GM23338 (cell line): Measurements from ENCODE around the gene ACOX3. TPM values are rescaled to one million over a fixed set of nuclear protein-coding genes. Genes with fewer than 3 reads are reported as not detected.
A peak's percentile ranks its signal among the peaks of the same experiment; 100 is the strongest.

Source experiments
- ATAC-seq: fragments of 200-7000 bp; cut with Tn5 transposase; 3 replicates; pipeline ENCODE4 v1.9.1; 2020
- DNase-seq: peaks from one replicate; pipeline ENCODE4 v3.0.0-alpha.2; 2015; ENCODE audit warnings: low spot score
- H2AFZ ChIP-seq: fragments of 200-600 bp; sonication (generic); 2 replicates; pipeline ENCODE4 v1.8.0; 2016; ENCODE audit warnings: antibody characterized with exemption, mild to moderate bottlenecking, moderate library complexity
- H3F3A ChIP-seq: fragments of 200-600 bp; sonication (generic); replicated peaks from 2 replicates; pipeline ENCODE4 v1.8.0; 2017; ENCODE audit warnings: antibody characterized with exemption, mixed run types, low read depth
- H3K27ac ChIP-seq: fragments of 200-600 bp; sonication (generic); 2 replicates; pipeline ENCODE4 v1.6.1; 2016; ENCODE audit warnings: low read depth
- H3K27me3 ChIP-seq: fragments of 200-600 bp; sonication (generic); 2 replicates; pipeline ENCODE4 v1.8.0; 2016; ENCODE audit warnings: mild to moderate bottlenecking, mixed run types, moderate library complexity; ENCODE audit not compliant: insufficient read depth
- H3K36me3 ChIP-seq: fragments of 200-600 bp; sonication (generic); 2 replicates; pipeline ENCODE4 v1.8.0; 2016; ENCODE audit warnings: mild to moderate bottlenecking; ENCODE audit not compliant: insufficient read depth
- H3K4me1 ChIP-seq: fragments of 200-600 bp; sonication (generic); 2 replicates; pipeline ENCODE4 v1.8.0; 2016; ENCODE audit warnings: mild to moderate bottlenecking, moderate library complexity; ENCODE audit not compliant: insufficient read depth
- H3K4me2 ChIP-seq: fragments of 200-600 bp; sonication (generic); 2 replicates; pipeline ENCODE4 v1.7.1; 2017; ENCODE audit warnings: mixed run types
- H3K4me3 ChIP-seq: fragments of 200-600 bp; sonication (generic); 2 replicates; pipeline ENCODE4 v1.6.1; 2016; ENCODE audit warnings: mixed run types
- H3K79me2 ChIP-seq: fragments of 200-600 bp; sonication (generic); replicated peaks from 2 replicates; pipeline ENCODE4 v1.8.0; 2017; ENCODE audit warnings: mild to moderate bottlenecking; ENCODE audit not compliant: insufficient read depth
- H3K9me2 ChIP-seq: fragments of 200-600 bp; sonication (generic); 2 replicates; pipeline ENCODE4 v1.8.0; 2017; ENCODE audit not compliant: insufficient read depth
- H4K20me1 ChIP-seq: fragments of 200-600 bp; sonication (generic); replicated peaks from 2 replicates; pipeline ENCODE4 v1.8.0; 2017; ENCODE audit warnings: mild to moderate bottlenecking; ENCODE audit not compliant: insufficient read depth
- H3K27ac Mint-ChIP-seq: 2 replicates; pipeline ENCODE4 v1.8.0; 2020; ENCODE audit warnings: inconsistent platforms, mild to moderate bottlenecking, moderate library complexity, mixed read lengths
- H3K27me3 Mint-ChIP-seq: 3 replicates; pipeline ENCODE4 v1.8.0; 2022; ENCODE audit warnings: low read depth, mild to moderate bottlenecking, moderate library complexity, mixed read lengths, inconsistent platforms; ENCODE audit not compliant: insufficient read depth, poor library complexity
- H3K36me3 Mint-ChIP-seq: 3 replicates; pipeline ENCODE4 v1.8.0; 2021; ENCODE audit warnings: low read depth, mild to moderate bottlenecking, inconsistent platforms, moderate library complexity, mixed read lengths
- H3K4me1 Mint-ChIP-seq: 3 replicates; pipeline ENCODE4 v1.8.0; 2020; ENCODE audit warnings: mild to moderate bottlenecking, inconsistent platforms, mixed read lengths
- H3K4me3 Mint-ChIP-seq: 3 replicates; pipeline ENCODE4 v1.8.0; 2021; ENCODE audit warnings: moderate library complexity, mild to moderate bottlenecking, inconsistent platforms, mixed read lengths
- H3K9me3 Mint-ChIP-seq: 3 replicates; pipeline ENCODE4 v1.8.0; 2020; ENCODE audit warnings: moderate library complexity, mild to moderate bottlenecking, inconsistent platforms, mixed read lengths
- CREB1 ChIP-seq: fragments of 250-450 bp; sonication (Bioruptor Pico); IDR thresholded peaks from 2 replicates; pipeline ENCODE4 v1.5.0; 2020; ENCODE audit warnings: low read depth, mild to moderate bottlenecking, moderate library complexity
- CTCF ChIP-seq, 2 experiments: fragments of 200-600 bp in 1 of 2; sonication (generic) in 1 of 2; conservative IDR thresholded peaks; 2 replicates each; pipeline versions ENCODE4 v1.5.1 to v1.6.1; 2016 to 2017; ENCODE audit warnings: antibody characterized with exemption in 2 of 2, low read depth in 2 of 2, mild to moderate bottlenecking in 2 of 2, moderate library complexity in 1 of 2
- ETS1 ChIP-seq: IDR thresholded peaks from 2 replicates; pipeline ENCODE4 v1.6.1; 2016; ENCODE audit warnings: antibody characterized with exemption
- NANOG ChIP-seq: IDR thresholded peaks from 2 replicates; pipeline ENCODE4 v1.6.1; 2016; ENCODE audit warnings: antibody characterized with exemption, borderline replicate concordance
- REST ChIP-seq: IDR thresholded peaks from one replicate; pipeline ENCODE4 v1.6.1; 2018; ENCODE audit warnings: antibody characterized with exemption; ENCODE audit not compliant: unreplicated experiment
- ZNF114 ChIP-seq: fragments of 250-450 bp; sonication (Bioruptor Pico); IDR thresholded peaks from 2 replicates; pipeline ENCODE4 v1.5.0; 2020; ENCODE audit warnings: mild to moderate bottlenecking, moderate library complexity
- polyA plus RNA-seq: library from polyadenylated mRNA; unstranded; fragments of >200 nt; fragmentation: Nextera tagmentation; extraction: Ambion mirVana; gene quantifications from 2 replicates; pipeline ENCODE4 v1.2.1, GENCODE V29; 2016
- total RNA-seq: library from RNA; depleted of rRNA; stranded (reverse); fragments of >200 nt; shearing (Covaris generic); gene quantifications from 2 replicates; pipeline ENCODE4 v1.2.3, GENCODE V29; 2014

The ACOX3 gene
- total and polyA plus RNA-seq, 2 experiments from 2014 or later: 6.4 to 17.2 TPM

GRCh38 chr4:8412288-8412687 is 28.2 kb downstream of the ACOX3 start (continued):
- no peak for TF ChIP-seq ETS1
- no peak for TF ChIP-seq NANOG

- Histone ChIP-seq H3K4me2 (no peak overlapping the region), H3K4me1 (no peaks in the 10 kb centered on the region; the same call in 1 of the 2 replicates), H3K79me2 (no peaks in the 10 kb centered on the region), H3F3A (no peaks in the 10 kb centered on the region), H3K36me3 (no peaks in the 10 kb centered on the region), H3K27ac (no peak overlapping the region), H3K9me2 (no peaks in the 10 kb centered on the region), H2AFZ (no peak overlapping the region), H3K4me3 (no peak overlapping the region), H4K20me1 (no peaks in the 10 kb centered on the region), H3K27me3 (no peaks in the 10 kb centered on the region)
- H3K27ac Mint-ChIP-seq: no peak overlapping the region
- no peak for TF ChIP-seq ZNF114
- peaks cover 15% of the 10 kb centered on the region for H3K4me1 Mint-ChIP-seq
- no peak for ATAC-seq
- H3K4me3 Mint-ChIP-seq: no peak overlapping the region
- H3K9me3 Mint-ChIP-seq: peaks cover 3% of the 10 kb centered on the region
- H3K36me3 Mint-ChIP-seq: peaks cover 7% of the 10 kb centered on the region
- no peak for DNase-seq
- peaks cover 9% of the 10 kb centered on the region for H3K27me3 Mint-ChIP-seq
Measured at GRCh38 chr4:8411351-8412180, 29.0 kb downstream of the ACOX3 start.

GRCh38 chr4:8410641-8411271 is 29.8 kb downstream of the ACOX3 start:
- H3K36me3 Mint-ChIP-seq: peaks cover 15% of the 10 kb centered on the region
- Histone ChIP-seq H3K27me3 (no peaks in the 10 kb centered on the region), H3K4me3 (no peak overlapping the region), H3K9me2 (no peaks in the 10 kb centered on the region), H3K79me2 (no peaks in the 10 kb centered on the region), H3K36me3 (no peaks in the 10 kb centered on the region), H3K27ac (no peak overlapping the region), H3K4me1 (no peaks in the 10 kb centered on the region; the same call in 1 of the 2 replicates), H2AFZ (no peak overlapping the region), H3K4me2 (no peak overlapping the region), H4K20me1 (no peaks in the 10 kb centered on the region), H3F3A (no peaks in the 10 kb centered on the region)
- ATAC-seq: peak; percentile 89
- H3K9me3 Mint-ChIP-seq: peaks cover 11% of the 10 kb centered on the region
- no peak overlapping the region for H3K27ac Mint-ChIP-seq
- DNase-seq: peak; percentile 89
- no peak overlapping the region for H3K4me3 Mint-ChIP-seq
- H3K4me1 Mint-ChIP-seq: peaks cover 15% of the 10 kb centered on the region
- TF ChIP-seq CTCF (conservative IDR thresholded peaks at IDR 0.05; ENCODE audit: low read depth in 2 of 2) (peak; percentile 60 to 73), REST (no peak), CREB1 (CRISPR knock-in tag) (no peak), ZNF114 (no peak)
- H3K27me3 Mint-ChIP-seq: peaks cover 13% of the 10 kb centered on the region
